ENCODE data around the gene CCN5.
"Not testable (repeated sequence)": the region's sequence is repeated elsewhere in the genome, so short reads cannot be mapped to it uniquely, and the experiment has no call there.

- not testable (repeated sequence) for TF ChIP-seq CTCF (conservative IDR thresholded peaks at IDR 0.05; ENCODE audit: low read depth, low read length); EZH2phosphoT487 (IDR thresholded peaks at IDR 0.05; ENCODE audit: borderline replicate concordance, low read length)
Observed at GRCh38 chr20:44672318-44672902, 42.8 kb upstream of the CCN5 start.
